EH (cell line): Measurements from ENCODE around the gene MAST4.
A peak's percentile ranks its signal among the peaks of the same experiment; 100 is the strongest.

Source experiments
- DNase-seq: peaks from one replicate; pipeline ENCODE4 v3.0.0-alpha.2; 2015; ENCODE audit warnings: low read depth

Gene MAST4

DNA sequence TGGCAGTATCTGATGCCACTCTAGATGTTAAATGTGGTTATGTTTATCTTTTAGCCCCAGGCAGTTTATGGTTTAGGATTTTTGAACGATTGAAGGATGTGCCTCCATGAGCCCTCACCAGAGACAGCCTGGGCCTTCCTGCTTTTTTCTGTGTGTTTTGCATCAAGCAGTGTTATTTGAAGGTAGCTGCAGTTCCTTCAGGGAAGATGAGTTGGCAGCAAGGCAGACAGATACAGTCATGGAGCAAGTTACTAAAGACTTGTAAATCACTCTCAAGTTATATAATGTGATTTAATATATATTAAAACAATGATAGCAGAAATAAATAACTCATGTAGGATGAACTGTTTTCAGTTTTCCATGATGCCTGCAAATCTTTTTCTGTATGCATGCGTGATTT, 395.6 kb downstream of the MAST4 start:
- no peak for DNase-seq

DNA sequence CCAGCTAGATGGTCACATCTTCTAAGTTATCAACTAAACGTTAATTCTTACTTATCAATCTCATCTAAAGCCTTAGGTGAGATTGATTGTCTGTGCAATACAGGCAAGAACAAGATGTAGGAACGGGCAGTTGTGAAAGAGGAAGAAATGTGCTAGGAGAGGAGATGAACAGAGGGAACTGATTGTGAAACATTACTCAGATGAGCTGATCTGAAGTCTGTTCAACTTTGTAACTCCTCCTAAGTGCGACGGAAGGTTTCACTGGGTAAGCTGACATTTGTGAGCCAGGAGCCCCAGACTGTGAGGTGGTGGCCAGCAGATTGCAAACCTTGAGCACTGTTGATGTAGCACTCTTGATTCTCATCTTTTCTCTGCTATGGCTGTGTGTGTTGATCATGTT, 396.4 kb downstream of the MAST4 start:
- DNase-seq, result no peak

DNA sequence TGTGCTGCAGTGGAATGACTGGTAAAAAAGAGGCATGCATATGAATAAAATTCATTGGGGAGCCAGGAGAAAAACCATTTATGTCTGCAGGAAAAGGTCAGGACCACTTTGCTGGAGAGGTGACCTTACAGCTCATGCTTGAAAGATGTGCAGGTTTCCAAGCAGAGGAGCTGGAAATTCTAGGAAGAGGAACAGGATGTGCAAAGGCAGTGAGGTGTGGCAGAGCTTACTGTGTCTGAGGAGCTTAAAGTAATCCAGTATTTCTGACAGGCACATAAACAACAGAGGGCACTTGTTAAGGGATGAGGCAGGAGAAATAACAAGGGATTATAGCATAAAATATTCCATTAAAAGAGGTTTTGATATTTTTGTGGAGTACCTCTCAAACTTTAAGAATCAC, 397.3 kb downstream of the MAST4 start:
- no peak for DNase-seq

DNA sequence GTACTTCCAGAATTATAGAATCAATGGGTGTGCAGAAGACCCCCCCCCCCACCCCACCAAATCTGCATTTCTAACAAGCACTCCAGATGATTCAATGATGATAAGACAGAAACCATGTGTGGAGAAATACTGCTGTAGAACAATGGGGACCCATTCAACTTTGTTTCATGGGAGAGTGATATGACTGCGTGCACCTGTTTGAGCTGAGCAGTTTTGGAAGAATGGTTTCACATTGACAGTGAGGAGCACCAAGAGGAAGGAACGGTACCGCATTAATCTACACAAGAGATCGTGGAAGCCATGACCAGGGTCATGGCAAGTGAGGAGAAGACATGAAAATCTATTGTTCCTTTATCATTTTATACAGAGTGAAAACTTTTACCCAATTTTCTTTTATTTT, 397.7 kb downstream of the MAST4 start:
- DNase-seq, result no peak

DNA sequence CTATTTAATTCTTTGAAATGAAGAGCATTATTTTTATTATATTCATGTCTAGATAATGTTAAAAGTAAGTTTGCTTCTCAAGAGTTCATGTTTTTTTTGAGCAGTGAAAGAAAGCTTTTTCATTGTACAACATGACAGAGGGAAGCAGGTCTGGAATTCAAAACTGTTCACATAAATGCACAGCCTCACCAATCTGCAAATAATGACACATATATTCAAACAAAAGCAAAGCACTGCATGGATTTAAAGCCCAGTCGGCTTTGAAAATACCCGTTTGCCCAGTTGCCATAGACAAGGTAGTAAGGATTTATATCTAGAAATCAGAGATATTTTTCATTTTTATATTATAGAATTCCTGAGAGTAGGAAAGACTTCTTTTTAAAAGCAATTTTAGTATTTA, 398.6 kb downstream of the MAST4 start:
- no peak for DNase-seq

DNA sequence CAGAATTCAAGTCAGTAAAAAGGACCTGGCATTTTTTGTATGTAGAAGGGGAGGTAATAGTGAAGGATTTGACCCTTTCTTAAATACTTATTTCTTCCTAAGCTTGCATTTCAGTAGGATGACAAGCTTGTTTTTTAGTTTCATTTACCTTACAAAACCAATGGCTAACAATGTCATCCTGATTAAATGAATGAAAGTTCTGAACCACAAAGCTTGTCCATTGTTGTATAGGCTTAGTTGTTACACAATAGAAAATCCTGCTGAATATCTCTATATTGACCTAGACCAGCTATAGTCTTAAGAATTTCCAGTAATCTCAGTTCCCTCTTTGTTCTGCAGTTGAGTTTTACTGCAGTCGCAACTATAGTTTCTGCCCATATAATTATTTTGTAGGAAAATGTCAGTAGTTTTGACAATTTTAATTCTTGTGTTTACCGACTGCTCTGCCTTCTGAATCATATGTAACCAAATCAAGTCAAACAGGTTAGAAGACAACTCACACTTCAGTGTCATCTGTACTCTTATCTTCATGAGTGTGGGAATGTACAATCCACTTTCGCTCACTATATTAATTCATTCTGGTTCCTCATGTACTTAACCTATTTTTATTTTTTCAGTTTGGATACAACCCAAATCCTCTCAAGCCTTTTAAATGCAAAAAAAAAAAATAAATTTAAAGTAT, 404.7 kb downstream of the MAST4 start:
- no peak for DNase-seq

DNA sequence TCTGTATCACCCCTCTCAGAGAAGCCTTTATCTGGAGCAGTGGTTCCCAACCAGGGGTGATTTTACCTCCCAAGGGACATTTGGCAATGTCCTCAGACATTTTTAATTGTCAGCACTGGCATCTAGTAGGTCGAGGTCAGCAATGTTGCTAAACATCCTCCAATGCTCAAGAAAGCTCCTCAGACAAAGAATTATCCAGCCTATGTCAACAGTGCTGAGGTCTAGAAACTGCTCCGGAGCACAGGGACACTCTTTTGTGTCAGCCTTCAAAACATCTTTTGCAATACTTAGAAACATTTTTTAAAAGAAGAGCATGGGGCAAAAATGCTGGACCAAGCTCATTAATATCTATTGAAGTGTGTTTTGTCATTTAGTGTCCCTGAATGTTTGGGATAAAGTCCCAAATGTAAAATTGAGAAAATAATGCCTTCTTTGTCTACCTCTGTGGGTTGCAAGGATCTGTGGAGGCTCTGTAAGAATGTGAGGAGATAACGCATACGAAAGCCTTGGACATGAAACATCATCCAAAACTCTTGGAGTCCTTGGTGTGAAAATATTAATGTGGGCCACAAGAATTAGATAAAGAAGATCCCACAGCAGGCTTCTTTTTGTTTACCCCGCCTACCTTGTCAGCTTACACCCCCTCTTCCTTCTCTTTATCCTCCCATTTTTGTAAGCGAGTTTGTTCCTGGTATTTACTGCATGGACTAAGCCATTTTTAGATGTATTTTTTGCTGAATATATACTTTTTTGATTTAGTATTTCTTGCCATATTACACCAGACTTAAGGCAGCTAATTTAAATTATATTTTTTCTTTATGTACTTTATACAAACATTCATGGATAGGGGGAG, 406.9 kb downstream of the MAST4 start:
- no peak for DNase-seq

DNA sequence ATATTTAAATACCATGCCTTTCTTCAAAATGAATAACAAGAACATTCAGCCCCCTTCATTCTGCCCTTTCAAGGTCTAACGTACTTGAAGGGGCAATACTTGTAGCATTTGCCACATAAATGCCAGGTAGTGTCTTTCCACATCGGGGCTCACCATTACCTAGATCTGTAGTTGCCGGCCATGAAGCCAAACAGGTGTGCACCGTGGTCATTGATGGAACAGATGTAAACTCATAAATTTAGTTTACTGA, 407.4 kb downstream of the MAST4 start:
- DNase-seq, result no peak

DNA sequence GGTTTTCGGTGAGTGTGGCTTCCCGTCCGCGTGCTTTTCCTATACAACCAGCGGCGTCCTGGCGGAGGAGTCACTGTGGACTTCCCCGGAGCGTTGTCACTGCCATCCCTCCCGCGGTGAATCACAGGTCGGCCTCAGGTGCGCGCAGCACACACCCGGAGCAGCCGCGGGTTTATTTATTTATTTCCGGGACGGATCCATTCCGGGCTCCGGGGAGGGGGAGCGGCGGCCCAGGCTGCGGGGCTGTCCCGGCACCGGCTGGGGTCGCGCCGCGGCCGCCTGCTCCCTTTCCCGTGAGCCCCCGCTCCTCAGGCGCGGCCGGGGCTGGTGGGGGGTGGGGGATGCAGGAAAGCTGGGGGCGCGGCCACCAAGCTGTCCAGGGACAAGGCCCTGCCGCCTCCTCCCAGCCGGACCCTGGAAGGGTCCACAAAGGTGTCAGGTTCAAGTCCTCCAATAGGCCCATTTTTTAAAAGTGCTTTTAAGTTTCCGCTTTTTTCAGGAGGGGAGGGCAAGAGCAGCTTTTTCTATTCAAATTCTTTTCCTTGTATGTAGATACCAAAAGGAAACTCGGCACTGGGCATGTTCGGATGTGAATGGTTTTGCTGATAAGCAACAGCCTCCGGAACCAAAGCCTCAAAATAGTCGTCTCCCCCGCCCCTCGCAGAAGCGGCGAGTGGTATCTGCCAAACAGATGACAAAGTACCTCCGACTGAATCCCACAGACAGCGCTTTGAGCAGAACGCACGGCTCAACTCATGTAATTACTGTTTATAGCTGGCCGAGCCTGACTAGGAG, 407.9 kb downstream of the MAST4 start:
- peak; percentile 84 for DNase-seq

DNA sequence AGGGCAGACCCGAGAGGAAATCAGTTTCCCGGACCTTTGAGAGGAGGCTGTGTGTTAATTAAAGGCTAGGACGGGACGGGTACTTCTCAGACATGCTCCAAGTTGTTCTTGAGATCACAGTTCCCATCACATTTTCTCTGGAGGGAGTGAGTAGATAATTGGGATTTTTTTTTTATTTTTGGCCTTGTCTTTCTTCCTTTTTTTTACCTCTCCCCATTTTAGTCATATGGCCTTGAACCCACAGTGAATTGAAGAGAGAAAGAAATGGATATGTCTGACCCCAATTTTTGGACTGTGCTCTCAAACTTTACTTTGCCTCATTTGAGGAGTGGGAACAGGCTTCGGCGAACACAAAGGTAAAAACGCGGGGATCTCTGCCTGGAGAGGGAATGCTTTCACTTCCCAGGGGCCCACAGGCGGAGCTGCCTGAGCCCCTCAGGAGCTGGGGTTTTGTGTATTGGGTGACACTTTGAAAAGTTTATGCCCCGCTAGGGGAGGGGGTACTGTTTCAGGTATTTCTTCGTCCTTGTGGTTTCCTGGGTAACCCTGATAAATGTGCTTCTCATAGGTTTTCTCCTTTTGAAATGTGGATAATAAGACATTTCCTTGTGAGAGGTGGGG, 408.6 kb downstream of the MAST4 start:
- DNase-seq, result no peak

DNA sequence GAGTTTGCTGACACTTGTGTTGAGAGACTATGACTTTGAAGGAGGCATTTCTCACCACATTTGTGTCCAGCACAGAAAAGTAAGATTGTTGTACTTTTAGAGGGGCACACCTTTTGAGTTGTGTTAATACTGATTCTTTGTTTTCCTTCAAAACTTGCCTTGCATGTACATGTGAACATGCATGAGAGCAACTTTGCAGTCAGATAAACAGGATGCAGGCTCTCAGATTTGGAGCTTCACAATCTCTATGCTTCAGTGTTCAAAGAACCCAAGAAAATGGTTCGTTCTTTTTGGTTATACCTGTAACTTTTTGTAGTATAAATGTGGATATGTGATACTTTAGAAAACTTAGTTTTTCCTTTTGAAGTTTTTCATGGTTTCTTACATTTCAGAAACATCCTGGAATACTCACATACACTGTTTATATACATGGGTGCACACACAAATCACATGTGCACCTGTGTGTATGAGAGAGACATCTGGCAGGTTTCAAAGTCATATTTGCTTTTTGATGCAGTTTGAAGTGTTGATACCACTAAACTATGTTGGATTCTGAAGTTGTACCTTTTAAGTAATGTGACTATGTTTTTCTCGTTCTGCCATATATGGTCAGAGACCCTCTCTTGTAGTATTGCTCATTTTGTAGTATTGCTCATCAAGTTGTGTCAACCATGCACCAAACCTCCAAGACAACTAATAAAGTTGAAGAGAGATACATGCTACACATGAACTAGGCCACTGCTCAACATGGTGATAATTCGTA, 409.7 kb downstream of the MAST4 start:
- no peak for DNase-seq

DNA sequence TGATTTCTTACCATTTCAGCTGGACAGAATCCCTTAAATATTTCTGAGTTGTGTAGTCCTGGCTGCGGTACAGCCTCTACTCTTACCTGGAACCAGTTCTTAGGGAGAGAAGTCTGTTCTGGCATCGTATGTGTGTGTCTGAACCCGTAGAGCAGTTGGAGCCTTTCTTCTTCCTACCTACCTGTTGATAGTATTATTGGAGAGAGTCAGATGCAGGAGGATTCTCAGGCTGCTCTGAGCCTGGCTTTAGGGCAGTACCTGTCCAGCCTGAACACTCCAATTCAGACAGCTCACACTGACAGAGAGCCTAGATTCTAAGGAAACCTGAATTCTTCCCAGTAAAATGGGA, 410.3 kb downstream of the MAST4 start:
- DNase-seq, result no peak

DNA sequence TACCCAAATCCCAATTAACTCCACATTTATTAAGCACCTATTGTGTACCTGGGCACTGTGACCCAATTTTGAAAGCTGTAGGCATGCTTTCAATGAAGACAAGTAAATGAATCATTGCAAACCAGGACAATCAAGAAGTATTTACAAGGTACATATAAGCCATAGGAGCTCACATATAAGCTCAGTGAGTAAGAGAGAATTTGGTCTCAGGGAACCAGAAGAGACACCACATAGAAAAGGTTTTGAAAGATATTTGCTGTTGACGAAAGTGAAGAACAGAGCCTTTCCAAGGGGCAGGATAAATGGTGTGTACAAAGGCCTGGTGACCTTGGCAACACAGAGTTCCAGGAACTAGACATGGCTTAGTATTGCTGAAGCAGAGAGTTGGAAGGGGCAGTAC, 412.8 kb downstream of the MAST4 start:
- DNase-seq, result no peak

DNA sequence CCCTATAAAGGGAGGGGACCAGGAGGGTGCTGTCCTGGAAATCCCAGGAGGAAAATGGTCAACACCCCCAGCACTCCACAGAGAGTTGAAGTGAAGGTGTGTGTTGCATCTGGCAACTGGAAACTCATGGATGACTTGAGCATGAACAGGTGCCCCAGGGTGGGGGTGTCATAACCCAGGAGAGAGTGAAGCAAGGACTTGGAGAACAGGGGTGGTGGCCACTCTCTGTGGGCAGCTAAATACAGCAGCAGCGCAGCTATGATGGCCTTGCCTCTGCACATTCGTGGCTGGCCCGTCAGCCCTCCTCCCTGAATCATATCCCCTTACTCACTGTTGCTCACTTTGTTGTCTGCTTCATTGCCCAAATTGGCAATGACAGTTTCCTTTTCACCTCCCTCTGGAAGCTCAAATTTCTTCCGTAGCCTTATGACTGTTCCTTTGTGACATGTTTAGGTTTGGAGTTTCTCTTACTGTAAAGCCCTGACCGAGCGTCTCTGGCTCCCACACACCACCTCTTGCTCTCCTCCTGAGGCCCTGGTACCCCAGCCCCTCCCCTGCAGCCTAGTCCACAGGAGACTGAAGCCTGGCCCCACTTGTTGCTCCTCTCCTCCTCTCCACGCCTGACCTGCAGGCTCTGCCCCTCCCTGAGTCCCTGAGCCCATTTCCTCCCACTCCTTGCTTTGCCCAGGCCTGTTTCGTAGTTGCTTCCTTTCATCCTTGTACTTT, 414.7 kb downstream of the MAST4 start:
- DNase-seq, result peak; percentile 58

DNA sequence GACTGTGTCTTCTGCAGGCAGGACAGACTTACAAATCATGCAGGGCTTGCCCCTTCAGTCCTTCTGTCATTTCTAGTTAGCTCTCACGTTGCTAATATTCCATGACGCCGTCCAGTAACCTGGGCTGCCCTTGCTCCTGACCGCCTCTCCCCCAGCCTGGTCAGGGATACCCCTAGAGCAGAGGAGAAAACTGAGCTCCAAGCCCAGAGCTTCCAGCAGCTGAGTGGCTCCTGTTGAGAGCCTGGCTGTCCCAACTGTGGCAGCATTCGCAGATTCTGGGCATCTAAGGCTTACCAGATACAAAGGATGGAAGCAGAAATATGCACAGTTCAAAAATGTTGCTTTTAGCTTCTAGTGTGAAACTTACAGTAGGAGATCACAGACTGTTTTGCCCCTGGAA, 415.2 kb downstream of the MAST4 start:
- no peak for DNase-seq

DNA sequence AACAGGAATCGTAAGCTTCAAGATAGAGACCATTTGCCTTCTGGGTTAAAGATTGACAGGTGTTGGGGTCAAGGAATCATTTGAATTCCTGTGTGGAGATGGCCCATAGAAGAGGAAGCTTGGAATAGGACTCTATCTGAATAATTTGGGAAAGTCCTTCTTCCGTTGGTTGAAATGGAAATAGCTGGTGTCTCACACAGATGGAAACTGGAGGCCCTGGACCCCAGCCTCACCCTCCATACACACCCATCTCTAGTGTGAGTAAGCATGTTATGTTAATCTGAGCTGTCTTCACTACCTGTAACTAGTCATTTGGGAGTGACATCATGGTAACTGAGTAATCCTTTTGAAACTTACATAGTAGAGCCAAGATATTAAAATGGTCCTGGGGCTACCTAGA, 416.0 kb downstream of the MAST4 start:
- no peak for DNase-seq

DNA sequence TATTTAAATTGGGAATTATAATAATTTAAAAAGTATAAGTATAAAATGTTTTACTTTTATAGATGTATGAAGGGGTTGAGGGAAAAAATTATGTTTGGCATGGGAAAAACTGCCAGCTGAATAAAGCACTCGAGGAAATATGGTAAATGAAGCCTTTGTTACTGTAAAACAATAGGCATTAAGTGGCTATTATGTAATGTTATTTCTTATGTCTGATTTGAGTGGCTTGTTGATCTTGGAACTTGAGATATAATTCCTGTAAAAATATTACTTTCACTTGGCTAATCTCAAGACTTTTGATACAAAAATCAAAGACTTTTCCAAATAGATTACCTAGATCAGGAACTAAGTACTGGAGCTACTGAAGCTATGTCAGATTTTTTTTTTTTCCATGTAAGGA, 417.5 kb downstream of the MAST4 start:
- DNase-seq, result no peak

DNA sequence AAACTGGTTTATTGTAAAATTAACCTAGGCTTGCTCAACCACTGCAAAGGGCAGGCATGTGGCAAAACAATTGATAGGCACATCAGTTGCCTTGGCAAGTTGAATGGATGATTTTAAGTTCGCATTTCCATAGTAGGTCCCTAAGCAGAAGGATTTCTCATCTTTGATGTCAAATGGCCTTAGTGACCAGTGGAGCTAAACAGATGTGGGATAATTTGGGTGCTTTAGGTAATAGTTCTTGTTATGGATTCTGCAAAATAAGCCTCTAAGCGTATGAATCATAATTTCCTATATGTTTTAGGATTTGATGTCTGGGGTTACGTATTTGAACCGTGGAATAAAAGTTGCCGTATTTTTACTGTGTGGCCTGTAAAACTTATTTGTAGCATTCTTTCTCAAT, 418.0 kb downstream of the MAST4 start:
- DNase-seq, result no peak

DNA sequence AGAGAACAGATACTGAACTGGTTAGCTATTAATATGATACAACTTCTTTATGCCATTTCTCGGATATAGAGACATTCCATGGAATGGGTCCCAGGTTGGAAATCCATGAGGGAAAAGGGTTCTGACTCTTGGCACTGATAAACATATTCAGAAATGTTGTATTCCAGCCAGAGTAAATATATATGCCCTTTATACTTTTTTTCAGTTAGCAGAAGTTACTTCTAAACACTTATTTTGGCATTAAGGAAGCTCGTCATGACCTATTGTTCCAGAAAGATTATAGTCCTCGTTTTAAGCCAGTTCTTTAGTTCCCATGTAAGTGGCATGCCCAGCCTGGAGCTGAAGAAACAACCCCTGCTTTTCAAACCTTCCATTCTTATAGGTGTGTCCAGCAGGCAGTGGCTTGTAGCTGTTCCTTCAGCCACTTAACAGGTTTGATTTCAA, 418.8 kb downstream of the MAST4 start:
- no peak for DNase-seq

DNA sequence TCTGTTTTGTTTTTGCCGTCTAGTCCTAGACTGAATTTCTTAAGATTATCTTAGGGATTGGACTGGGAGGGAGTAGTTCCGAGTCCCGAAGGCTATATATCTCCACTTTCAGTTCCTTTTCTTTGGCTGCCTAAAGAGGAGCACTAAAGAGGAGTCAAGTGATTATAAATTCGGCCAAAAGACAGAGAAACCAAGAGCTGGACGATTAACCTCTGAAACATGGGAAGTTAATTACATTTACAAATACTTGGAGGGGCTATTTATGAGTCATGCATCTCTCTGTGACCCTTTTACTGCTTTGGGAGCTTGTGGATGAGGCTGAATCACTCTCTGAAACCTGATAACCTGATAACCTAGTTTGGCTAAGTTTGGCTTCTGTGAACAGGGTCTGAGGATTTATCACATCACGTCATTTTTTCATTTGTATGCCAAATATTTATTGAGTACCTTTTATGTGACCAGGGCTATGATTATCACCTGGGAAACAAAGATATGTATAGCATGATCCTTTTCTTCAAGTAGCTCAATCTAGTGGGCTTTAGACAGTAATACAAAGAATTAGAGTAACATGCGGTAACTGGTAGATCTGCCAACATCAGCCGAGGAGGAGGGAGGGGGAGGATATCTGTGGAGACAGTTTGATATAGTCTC, 419.5 kb downstream of the MAST4 start:
- DNase-seq, result peak; percentile 66
